ENCODE data around the gene RHCE.
"Not testable (repeated sequence)": the region's sequence is repeated elsewhere in the genome, so short reads cannot be mapped to it uniquely, and the experiment has no call there.

RHCE gene

DNA sequence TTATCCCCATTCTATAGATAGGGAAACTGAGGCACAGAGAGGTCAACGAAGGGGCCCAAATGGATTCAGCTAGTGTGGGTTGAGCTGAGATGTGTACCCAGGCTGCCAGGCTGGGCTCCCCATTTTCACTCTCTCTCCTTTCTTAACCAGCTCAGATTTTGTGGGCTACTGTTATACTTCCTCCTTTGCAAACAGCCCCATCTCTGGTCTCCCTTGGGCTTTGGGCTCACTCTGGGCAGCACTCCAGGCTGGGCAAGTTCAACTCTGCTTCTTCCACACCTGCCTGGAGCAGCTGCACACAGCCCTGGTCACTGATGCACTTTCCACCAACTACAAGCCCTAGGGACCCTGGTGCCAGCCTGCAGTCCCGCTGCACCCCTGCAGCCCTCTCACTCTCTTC, 22.5 kb downstream of the RHCE start:
- DNase-seq (ENCODE audit: low spot score) = not testable (repeated sequence)

DNA sequence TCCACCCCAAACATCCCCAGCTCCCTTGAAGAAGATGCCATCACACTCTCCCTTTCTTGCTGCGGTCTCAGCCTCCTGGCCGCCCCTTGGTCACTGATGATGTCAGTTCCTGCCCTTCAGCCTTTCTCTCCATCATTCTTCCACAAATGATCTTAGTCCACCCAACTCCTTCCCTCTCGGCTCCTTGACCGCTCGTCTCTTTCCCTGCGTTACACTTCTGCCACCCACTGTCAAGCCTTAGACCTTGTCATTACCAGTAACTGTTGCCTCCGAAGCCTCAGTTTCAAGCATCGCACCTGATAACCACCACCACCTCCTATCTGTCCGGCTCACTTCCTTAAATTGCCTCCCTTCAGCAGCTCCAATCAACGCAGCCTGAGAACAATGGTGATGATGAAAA, 23.1 kb downstream of the RHCE start:
- not testable (repeated sequence) for DNase-seq (ENCODE audit: low spot score)

- DNase-seq (ENCODE audit: low spot score) = no peak
Observed at GRCh38 chr1:25392841-25393240, 27.8 kb downstream of the RHCE start.

DNA sequence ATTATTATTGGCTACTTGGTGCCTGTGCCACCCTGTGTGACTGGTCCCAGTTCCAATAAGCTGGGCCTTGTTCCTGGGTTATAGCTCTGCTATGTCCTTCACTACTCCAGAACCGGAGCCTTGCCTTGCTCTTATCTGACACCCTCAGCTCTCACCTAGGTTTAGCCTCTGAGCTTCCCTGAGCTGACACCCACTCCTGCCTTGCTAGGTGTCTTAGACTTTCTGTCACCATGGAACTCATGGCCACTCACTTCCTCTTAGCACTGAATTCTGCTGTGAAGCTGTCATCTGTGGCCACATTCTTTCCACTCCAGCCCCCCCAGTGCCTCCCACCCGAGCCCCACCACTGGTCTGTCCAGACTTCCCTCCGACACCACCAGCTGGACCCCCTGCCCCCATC, 30.9 kb downstream of the RHCE start:
- DNase-seq (ENCODE audit: low spot score) = not testable (repeated sequence)

- DNase-seq (ENCODE audit: low spot score) = not testable (repeated sequence)
Observed at GRCh38 chr1:25388691-25389090, 31.9 kb downstream of the RHCE start.

DNA sequence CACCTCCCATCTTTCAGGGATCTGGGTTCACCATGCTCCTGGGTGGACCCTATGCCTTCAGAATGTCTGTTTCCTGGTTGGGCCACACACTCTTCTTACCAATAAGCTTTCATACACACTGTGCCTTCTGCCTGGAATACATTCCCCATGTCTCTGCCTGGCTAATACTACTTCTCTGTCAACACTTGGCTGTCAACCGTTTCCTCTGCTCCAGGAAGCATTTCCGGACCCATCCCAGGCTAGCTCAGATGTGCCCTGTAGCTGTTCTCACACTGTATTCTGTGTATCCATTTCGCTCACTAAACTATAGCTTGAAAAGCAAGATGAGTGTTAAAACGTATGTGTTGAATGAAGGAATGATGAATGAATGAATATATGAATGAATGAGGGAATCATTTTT, 33.5 kb downstream of the RHCE start:
- not testable (repeated sequence) for DNase-seq (ENCODE audit: low spot score)

DNA sequence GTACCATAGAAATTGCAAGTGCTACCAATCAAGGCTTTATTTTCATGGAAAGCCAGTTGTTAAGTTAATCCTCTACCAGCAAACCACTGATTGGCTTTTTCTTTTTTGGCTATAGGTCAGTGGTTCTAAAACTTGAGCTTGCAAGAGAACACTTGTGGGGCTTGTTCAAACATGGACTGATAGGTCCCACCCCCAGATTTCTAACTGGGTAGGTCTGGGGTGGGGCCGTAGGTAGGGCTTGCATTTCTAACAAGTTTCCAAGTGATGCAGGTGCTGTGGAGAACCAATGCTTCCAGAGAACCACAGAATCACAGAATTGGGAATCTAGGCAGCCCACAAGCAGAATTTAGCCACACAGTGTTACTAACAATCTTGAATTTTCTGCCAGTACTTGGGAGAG, 36.8 kb downstream of the RHCE start:
- DNase-seq (ENCODE audit: low spot score) = not testable (repeated sequence)

DNA sequence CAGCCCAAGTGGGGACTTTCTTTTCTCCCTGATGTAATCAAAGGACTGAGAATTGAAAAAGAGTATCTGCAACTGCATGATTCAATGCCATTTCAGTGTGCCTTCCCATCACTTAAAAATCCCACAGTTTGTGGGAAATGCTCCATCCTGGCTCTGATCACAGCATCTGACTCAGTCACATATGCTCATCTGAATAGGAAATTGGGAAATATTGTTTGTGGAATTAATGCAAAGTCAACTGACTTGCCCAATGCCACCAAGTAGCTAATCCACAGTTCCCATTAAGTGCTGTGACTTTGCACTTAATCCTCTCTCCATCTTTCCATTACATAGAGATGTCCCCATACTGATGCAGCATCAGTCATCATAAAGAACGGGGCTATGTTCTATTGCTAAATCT, 37.5 kb downstream of the RHCE start:
- DNase-seq (ENCODE audit: low spot score) = not testable (repeated sequence)

GRCh38 chr1:25382543-25382942, 38.1 kb downstream of the RHCE start:
- DNase-seq (ENCODE audit: low spot score) = not testable (repeated sequence)

DNA sequence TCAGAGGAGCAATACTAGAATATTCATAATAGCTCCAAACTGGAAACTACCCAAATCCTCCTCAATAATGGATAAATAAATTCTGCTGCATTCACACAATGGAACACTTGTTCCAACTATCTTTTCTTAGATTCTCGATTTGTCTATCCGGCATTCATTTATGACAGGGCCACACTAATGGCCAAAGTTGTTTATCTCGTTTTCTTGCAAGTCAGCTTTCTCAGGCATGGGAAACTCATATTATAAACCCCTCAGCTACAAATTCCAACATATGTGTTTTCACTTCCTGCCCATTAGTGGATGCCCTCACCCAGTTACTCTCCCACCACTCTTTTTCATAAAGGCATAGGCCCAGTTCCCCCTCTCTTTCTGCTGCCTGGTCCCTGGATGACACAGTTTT, 42.3 kb downstream of the RHCE start:
- DNase-seq (ENCODE audit: low spot score) = not testable (repeated sequence)

DNA sequence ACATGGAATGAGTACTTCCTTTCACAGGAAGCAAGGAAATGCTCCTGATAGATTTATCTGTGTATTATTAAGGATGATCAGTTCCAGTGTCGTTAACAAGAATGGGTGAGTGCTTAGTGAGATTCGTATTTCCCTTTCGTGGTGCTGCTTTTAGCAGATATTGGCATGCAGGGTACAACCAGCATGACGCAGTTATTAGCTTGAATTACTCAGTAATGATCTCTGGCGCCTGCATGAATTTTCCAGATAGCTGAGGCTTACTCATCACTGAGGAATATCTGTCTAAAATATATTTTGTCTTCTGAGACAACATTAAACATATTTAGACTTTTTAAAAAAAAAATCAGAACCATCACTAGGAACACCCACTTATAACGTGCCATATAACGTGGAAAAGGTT, 48.9 kb downstream of the RHCE start:
- not testable (repeated sequence) for DNase-seq (ENCODE audit: low spot score)

- DNase-seq (ENCODE audit: low spot score) = not testable (repeated sequence)
Observed at GRCh38 chr1:25369691-25370271, 50.8 kb downstream of the RHCE start.

DNA sequence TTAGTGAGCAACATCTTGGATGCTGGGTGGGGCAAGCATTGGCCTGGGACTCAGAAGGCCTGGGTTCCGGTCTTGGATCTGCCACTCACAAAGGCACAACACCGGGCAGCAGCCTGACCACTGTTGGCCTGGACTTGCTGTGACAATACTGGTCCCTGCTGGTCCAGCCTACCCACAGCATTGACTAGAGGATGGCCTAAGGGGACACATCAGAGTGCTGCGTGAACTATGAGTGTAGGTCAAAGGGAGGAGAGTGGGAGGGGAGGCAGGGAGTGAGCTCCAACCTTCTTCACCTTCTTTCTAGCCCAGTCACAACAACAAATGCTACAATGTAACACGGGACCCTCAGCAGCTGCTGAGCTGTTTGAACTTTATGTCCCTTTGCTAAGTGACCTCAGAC, 51.4 kb downstream of the RHCE start:
- DNase-seq (ENCODE audit: low spot score) = no peak

DNA sequence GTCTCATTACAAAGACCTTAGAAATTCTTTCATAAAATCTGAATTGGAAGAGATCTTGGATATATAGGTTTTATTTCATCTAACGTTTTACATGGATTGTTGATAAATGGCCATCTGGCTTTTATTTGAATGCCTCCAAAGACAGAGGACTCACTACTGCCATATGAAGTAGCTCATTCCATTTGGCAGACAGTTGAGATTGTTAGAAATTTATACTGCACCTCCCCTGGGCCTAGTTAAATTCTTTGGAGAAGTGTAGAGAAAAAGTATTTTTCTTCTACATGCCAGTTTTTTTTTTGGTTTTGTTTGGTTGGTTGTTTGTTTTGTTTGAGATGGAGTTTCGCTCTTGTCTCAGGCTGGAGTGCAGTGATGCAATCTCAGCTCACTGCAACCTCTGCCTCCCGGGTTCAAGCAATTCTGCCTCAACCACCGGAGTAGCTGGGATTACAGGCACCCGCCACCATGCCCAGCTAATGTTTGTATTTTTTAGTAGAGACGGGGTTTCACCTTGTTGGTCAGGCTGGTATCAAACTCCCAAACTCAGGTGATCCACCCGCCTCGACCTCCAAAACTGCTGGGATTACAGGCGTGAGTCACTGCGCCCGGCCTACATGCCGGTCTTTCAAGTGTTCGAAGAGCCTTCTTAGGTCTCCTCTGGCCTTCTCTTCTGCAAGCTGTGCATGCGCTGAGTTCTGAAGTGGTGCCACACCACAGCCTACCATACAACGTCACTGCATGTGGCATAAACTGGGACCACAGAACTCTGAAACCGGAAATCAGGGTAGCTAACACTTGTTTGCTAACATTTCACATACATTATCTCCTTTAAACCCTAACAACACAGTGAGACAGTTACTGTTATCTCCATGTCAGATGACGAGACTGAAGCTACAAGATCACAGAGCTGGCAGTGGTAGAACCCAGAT, 57.7 kb downstream of the RHCE start:
- DNase-seq (ENCODE audit: low spot score) = not testable (repeated sequence)

DNA sequence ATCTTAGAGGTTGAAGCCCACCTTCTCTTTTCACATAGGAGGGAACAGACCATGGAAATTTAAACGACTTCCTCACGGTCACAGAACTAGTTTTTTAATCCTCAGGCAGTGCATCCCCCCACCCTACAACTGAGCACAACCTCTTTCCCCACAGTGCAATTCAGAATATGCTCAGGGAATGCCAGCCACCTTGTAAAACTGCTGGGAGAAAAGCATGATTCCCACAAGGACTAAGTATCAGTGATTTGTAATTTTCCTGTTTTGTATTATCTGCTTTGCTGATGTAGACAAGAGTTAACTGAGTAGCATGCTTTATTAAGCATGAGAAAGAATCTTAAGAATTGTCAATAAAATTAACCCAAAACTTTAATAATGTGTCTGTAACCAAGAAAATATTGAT, 58.7 kb downstream of the RHCE start:
- DNase-seq (ENCODE audit: low spot score) = no peak

DNA sequence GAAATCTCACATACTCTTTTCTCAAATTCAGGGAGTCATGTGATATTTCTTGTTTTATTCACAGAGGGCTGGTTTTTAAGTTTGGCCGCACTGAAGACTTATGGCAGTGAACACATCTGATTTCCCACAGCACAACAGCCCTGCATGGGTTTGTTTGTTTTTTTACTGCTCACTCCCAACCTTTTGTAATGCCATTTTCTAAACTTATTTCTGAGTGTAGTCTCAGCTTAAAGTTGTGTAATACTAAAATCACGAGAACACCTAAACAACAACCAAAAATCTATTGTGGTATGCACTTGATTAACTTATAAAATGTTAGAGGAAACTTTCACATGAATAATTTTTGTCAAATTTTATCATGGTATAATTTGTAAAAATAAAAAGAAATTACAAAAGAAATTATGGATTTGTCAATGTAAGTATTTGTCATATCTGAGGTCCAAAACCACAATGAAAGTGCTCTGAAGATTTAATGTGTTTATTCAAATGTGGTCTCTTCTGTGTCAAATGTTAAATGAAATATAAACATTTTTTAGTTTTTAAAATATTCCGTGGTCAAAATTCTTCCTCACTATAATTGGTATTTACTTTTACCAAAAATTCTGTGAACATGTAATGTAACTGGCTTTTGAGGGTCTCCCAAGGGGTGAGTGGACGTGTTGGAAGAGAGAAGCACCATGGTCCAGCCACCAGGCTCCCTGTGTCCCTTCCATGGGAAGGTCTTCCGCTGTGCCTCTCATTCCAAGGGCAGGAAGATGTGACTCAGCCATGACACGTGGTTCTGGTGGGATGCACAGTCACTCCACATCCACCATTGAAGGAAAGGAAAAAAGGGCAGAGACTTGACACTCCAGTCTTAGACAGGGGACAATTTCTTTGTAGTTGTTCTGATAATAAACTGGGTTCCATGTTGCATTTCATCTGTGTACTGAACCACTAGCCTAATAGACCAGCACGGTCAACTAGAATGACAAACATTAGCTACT, 59.7 kb downstream of the RHCE start:
- DNase-seq (ENCODE audit: low spot score) = no peak

DNA sequence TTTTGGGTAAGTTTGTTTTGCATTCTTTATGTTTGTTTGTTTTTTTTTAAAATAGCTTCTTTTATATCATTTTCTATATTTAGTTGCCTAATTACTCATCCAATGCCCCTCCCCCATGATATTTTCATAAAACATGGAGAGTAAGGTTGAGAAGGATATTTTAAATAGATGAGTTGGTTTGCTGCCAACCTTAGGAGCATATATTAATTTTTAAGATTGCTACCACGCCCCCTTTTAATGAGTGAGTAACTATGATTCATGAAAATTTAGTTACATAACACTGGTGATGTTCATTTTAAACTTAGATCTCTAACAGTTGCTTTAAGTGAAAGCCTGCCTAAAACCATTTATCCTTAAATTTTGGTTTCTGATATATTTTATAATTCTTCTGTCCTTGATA, 63.8 kb downstream of the RHCE start:
- no peak for DNase-seq (ENCODE audit: low spot score)

GRCh38 chr1:25356441-25356840, 64.2 kb downstream of the RHCE start:
- no peak for DNase-seq (ENCODE audit: low spot score)

DNA sequence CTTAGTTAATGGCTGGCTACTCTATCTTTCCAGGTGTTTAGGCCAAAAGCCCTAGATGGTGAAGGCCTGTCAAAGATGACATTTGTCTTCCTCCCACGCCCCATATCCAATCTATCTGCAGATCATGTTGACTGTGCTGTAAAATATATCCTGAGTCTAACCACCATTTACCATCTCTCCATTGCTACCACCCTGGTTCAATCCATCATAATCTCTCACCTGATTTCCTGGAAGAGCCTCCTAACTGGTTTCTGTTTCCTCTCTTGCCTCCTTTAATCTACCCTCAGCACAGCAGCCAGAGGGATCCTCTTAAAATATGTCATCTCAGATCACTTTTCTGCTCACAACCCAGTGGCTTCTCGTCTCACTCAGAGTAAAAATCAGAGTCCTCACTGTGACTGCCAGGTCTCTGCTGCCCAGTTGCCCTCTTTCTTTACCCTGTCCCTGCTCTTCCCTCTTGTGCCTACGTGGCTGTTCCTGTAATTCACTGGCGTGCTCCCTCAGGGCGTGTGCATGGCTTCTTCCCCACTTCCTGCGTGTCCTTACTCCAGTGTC, 64.7 kb downstream of the RHCE start:
- DNase-seq (ENCODE audit: low spot score) = no peak

GRCh38 chr1:25349606-25350005, 71.0 kb downstream of the RHCE start:
- DNase-seq (ENCODE audit: low spot score) = no peak

GRCh38 chr1:25347556-25347955, 73.1 kb downstream of the RHCE start:
- no peak for DNase-seq (ENCODE audit: low spot score)

DNA sequence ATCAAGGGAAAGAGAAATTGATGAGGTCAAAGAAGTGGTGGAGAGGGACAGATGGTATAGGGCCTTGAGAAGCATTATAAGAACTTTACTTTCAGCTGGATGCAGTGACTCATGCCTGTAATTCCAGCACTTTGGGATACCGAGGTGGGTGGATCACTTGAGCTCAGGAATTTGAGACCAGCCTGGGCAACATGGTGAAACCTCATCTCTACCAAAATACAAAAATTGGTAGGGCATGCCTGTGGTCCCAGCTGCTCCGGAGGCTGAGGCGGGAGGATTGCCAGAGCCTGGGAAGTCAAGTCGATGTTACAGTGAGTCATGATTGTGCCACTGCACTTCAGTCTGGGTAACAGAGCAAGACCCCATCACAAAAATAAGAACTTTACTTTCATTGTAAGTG, 76.8 kb downstream of the RHCE start:
- DNase-seq (ENCODE audit: low spot score) = no peak
